NOMO-1 treated with DMSO at 0.1 percent for 48 hours (cell line): ENCODE results near the gene ME3.
"Not testable (repeated sequence)": the region's sequence is repeated elsewhere in the genome, so short reads cannot be mapped to it uniquely, and the experiment has no call there.

Source experiments
- DNase-seq: peaks from one replicate; lab custom pipeline; 2025; ENCODE audit not compliant: unreplicated experiment; lab: John Stamatoyannopoulos, UW

Gene ME3

DNA sequence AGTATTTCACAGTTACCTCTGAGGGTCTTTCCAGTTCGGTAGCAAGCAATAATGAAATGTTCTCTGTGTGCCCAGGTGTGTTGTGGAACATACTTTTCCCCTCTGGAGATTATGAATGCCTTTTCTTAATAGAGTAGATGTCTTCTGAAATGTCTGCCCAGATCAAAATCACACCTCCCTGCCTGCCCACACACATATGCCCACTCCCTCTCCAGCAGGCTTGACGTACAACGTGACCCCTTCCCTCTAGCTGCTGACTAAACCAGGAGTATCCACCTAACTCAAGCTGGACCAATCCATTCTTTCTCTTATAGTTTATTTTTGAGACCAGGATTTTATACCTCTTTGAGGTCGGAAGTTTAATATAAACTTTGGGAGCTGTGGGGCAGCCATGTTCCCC is 48.7 kb downstream of the ME3 start:
- no peak for DNase-seq

DNA sequence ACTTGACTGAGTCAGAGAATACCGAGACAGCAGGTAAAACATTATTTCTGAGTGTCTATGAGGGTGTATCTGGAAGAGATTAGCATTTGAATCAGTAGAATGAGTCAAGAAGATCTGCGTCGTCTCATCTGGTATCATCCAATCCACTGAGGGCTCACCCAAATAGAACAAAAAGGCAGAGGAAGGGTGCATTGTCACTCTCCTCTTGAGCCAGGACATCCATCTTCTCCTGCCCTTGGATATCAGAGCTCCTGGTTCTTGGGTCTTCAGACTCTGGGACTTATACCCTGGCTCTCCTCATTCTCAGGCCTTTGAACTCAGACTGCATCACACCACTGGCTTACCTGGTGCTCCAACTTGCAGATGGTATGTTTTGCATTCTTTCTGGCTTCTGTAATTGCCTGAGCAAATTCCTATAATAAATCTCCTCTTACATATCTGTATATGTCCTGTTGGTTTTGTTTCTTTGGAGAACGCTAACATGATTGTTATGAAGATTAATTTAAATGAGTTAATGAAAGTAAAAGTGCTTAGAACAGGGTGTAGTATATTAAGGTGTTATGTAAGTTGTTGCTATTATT is 49.3 kb downstream of the ME3 start:
- no peak for DNase-seq

DNA sequence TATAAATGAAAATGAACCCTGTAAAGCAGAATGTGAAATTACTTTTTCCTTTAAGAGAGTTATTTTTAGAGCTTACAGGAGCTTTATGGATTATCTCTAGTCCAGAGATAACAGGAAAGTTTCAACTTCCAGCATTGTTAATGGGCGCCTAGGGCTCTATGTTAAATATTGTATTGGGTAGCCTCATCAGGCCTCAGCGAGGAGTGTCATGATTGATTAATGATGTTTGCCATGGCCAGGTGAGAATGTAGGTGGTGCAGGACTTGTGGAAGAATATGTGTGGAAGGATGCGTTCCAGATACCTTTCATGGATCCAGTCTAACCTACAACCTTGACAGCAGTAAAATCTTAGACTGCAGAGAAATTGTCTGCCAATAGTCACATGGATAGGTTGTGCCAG is 50.6 kb downstream of the ME3 start:
- DNase-seq = no peak

DNA sequence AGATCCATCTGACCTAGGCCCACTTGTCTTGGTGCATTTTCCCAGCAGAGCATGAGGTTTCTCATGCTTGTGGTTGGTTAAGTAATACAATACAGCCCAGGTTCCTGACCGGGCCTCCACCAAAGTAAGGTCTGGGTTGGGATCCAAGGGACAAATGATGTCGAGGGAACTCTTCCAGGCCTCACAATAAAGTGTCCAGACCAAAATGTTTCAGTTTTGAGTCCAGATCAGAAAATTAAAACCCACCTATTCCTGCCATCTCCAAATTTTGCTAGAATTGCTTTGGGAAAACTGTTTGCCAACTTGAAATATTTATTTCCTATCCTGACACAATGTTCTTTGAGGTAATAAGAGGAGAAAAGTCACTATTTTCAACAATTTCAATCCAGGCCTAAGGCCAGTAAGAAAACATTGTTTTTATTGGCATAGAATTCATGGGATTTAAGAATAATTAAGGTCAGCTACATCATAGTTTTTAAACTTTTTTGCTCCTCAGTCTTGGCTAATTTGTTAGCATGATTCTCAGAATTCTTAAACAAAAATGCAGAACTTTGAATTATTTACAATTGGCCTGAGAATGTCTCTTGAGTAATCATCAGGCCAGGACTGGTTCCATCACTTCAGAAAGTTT is 51.4 kb downstream of the ME3 start:
- no peak for DNase-seq

DNA sequence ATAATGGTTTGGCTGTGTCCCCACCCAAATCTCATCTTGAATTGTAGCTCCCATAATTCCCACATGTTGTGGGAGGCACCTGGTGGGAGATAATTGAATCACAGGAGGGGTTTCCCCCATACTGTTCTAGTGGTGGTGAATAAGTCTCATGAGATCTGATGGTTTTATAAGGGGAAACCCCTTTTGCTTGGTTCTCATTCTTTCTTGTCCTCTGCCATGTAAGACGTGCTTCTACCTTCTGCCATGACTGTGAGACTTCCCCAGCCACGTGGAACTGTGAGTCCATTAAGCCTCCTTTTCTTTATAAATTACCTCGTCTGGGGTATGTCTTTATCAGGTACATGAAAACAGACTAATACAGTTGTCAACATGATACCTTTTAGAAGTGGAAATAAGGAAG is 53.0 kb downstream of the ME3 start:
- not testable (repeated sequence) for DNase-seq

DNA sequence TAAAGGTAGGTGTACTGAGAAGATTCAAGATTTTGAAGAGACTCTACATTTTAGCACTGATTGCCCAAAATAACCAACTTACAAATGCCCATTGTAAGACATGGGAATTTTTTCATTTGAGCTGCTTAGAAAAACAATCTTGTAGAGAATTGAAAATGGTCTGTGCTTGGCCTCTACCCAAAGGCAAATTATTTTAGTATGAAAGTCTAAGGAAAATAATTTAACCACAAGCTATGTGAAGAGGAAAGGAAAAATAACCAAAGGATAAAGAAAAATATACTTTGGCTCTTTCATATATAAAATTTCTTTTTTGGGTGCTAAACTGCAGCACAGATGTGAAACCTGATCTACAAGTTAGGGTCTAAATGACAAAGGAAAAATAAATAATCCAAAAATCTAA is 54.9 kb downstream of the ME3 start:
- no peak for DNase-seq

DNA sequence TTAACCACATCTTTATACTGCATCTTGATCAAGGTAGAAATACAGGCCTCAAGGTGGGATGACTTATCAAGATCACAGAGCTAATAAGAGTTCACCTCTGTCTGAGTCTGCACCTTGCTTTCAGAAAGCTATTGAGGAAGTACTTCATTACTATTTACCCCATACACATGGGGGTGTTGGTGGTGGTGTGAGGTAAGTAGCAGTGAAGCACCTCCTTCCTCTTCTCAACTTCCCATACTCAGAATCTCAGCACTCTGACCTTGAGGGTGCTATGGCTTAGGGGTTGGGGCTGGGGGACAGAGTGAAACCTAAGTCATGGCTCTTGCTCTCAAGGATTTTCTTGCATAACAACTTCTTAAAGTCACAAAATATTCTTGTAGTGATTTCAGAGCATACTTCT is 56.9 kb downstream of the ME3 start:
- peak; percentile 49 for DNase-seq

DNA sequence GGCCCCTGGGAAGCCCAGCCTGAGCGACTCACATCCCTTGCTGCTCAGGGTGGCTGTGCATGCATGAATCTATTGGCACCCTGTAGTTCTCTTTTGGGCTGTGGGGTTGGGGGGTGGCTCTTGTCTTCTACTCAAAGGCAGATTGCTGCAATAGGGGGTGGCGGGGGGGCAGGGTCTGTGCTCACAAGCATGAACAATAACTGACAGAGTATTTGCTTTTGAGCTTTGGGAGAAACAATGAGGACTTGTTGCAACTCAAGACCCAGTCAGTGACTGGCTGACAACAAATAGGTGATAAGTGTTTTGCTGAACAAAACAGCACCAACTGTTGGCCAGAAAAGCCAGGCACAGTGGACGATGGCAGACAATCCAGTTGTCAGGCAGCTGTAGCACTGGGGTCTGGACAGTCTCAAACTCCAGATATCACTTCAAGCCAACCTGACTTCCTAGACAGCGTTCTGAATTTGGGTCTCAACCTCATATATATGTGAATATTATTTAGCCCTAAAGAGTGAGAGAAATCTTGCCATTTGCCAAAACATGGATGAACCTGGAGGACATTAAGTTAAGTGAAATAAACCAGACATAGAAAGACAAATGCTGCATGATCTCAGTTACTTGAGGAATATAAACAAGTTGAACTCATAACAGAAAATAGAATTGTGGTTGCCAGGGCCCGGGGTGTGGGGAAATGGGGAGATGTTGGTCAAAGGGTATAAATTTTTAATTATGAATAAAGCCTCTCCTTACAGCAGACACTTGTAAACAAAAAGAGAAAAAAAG is 61.7 kb downstream of the ME3 start:
- DNase-seq = no peak

DNA sequence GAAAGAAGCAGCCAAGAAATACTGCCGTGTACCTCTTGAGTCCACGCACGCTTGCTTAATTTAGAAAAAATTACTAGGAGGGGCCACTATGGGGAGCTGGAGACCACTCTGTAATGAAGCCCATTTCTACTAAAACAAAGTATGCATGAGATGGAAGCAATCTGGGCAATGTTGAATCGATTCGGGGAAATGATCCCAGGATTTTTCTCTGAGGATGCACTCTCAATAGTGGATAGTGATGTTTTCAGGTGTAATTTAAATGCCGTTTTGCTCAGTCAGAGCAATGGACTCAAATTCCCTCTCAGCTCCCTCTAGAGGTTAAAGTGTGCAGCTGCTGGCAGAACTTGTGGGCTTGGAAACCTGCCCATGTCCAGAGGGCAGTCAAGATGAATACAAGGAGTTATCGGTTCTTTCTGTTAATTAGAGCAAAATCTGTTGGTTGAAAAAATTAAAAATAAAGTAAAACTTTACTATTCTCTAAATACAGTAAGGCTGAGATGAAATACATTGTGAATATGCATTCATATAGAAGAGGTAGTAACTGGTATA is 64.1 kb downstream of the ME3 start:
- peak; percentile 58 for DNase-seq

DNA sequence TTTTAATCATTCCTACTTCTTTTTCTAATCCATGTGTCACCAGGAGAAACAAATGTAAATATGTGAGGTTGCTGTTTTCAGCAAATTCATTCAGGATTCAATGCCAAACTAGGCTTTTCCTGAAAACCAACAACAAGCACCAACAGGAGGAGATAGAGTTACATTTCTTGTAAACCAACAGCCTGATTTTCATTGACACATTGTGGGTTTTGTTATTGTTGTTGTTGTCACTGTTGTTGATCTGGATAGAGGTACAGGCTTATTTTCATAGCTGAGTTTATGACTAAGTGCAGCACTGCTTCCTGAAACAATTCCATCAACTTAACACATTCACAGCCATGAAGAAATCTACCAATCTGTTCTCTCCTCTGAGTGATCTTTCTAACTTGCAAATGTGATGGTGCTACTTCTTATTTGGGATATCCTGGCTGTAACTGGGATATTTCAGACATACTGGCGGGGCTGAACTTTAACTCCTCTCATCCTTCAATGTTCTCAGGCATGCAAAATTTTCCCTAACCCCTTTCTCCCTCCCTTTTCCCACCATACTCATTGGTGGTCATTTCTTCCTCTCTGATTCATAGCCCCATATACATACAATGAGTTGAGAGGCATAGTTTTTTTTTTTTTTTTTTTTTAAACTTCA is 65.5 kb downstream of the ME3 start:
- no peak for DNase-seq

DNA sequence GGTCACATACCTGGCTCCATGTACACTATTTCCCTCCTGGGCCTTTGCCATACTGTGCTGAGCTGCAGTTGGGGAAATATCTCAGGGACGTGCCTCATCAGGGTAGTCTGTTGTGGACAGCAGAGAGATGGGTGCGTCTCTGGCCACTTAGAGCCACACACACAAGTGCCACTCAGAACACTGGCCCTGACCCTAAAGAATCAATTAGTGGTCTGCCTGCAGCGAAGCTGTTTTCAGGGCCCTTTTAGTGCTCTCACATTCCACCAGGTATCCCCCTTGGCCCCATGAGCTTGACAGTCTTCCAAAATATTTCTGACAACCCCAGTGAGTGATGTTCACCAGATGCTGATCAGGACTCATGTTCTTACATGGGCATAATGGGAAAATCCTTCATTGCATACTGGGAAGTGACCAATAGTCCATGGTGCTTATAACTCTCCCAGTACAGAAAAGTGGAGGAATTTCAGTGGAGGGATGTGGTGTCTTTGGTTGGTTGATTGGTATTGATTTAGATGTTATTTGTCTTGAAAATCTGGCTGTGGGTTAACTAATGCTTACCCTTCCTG is 66.1 kb downstream of the ME3 start:
- no peak for DNase-seq

DNA sequence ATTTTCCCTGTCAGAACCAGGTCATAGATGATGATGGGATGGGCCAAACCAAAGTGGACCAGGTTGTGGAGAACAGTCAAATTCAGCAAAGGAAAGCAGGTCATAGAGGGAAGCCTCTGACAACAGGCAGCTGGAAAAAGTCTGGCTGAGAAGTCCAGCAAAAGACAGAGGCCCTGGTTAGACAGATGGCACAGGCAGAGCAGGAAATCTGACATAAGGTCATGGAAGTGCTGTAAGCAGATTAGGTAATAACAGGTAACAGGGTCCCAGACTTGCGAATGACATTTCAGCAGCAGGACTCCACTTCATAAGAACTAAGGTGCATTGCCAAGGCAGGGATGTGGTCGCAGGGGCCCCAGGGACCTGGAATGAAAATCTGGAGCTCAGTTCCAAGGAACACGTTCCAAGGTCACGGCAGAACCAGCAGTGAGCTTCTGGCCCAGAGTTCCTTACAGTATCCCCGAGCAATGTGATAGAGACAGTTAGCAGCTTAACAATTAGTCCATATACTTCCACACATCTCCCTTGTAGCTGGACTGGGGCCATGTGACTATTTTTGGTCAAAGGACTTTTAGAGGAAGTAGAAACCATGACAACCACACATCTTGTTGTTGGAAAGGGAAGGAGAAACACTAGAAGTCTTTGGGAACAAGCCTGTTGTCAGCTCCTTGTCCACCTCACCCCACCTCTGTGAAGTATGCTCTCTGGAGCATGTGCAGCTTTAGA is 75.4 kb downstream of the ME3 start:
- DNase-seq = peak; percentile 26

DNA sequence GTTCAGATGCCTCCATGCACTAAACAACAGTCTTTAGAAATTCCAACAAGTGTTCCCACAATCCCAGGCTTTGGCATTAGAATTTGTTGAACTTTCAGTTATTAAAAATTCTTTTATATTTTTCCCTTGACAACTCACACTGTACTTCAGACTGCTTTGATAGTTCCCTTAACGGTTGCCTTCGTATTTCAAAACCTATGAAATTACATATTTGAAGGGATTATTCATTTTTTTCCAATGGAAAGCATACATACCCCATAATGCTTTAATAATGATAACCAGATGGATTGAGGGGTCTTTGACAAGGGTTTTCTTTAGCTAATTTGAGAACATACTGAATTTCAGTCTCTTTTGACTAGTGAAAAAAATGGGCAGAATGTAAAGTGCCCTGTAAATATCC is 76.5 kb downstream of the ME3 start:
- DNase-seq = no peak

DNA sequence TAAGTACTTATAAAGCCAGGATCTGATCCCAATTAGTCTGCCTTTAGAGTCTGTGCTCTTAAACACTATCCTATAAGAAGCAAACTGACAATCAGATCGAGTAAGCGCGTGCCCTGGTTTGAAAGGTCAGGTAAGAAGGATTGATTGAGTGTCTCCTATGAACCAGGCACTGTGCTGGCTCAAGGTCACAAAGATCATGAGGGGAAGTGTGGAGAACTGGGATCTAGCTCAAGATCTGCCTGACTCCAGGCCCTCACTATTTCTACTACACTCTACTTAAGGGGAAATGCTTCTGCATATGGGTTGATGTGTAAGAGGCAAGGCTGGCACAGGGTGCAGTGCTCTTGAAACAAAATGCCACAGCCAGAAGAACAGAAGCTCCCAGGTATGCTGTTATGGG is 77.0 kb downstream of the ME3 start:
- peak; percentile 16 for DNase-seq

DNA sequence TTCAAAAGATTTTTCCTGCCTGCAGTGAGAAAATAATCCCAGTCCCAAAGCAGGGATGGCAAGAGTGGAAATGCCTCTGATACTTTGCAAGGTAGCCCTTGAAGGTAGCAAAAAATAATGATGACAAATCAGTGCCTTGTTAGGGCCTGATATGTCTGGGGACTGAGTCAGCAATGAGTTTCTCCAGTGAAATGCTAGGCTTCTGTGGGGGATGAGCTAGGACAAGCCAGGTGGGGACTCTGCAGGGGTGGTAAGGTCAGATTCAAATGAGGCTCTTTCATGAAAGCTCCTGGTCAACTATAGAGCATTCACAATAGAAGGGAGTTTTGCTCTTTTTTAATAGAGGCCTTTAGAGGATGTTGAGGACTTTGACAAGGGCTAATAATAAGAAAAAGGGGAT is 77.7 kb downstream of the ME3 start:
- DNase-seq = no peak

DNA sequence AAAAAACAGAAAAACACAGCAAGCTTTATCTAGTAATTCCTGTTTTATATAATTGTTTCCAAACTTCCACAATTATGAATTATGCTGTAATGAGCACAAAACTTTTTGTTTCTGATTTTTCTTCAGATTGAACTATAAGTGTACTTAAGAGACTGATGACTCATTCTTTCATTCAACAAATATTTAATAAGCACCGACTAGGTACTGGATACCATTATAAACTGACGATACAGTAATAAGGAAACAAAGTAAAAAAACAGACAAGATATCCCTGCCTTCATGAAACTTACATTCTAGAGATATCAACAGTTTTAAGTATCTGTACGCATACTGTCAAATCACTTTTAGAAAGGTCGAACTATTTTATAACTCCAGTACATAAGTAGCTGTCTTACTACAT is 78.6 kb downstream of the ME3 start:
- DNase-seq = no peak

DNA sequence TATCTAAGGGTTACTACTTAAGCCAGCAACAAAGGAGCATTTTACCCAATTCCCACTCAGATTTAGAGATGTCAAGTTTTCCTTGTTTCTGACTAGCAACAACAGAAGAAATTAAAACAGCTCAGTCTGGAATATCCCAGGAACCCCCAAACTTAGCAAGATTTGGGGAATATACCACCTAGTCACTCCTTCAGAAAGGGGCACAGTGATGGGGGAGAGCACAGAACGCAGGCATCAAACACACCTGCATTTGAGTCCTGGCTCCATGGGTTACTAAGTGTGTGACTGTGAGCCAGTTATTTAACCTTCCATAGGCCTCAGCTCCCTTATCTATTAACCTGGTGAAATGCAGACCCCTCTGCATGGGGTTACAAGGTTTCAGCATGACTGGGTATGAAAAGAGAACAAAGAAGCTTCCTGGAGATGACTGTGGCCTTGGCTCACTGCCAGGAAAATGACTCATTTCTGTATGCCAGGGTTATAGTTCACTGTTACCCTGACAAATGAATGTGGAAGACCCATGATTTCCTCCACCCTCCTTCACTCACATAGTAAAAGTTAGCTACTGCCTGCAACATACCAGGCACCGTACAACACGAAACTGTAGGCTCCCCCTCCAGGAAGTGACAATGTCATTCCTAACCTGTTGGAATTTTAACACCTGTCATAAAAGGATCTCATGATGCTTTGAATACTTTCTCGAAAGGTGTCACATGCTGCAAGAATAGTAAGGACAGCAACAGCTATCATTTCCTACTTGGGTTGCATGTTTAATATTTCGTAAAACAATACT is 79.6 kb downstream of the ME3 start:
- DNase-seq = peak; percentile 91

DNA sequence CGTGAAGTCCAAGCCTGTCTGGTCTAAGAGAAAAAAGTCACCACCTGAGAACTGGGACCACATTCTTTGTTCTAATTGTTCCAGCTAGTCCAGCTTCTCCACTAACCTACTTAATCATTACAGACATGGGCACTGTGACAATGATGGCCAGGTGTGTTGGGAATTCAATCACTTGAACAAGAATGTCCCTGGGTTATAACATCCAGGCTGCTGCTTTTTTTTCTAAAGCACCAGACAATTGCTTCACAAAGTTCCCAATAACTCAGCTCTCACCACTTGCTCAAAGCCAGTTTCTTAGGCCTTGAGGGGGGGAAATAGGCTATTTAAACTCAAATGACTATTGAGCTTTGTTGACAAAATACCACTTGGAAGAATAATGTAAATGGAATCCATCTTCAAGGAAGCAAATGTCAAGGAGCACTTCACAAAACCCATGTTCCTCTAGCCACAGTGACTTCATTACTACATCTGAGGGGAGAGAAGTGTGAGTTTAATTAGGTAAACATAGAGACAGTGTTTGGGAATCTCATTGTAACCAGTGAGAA is 80.3 kb downstream of the ME3 start:
- no peak for DNase-seq

DNA sequence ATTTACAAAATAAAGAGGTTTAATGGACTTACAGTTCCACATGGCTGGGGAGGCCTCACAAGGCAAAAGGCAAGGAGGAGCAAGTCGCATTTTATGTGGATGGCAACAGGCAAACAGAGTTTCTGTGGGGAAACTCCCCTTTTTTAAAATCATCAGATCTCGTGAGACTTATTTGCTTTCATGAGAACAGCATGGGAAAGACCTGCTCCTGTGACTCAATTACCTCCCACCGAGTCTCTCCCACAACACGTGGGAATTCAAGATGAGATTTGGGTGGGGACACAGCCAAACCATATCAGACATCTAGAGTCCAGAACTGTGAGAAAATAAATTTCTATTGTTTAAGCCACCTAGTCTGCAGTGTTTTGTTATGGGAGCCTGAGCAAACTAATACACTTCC is 80.8 kb downstream of the ME3 start:
- DNase-seq = no peak
